Measurements from ENCODE around the gene CDK9. TPM values are rescaled to one million over a fixed set of nuclear protein-coding genes. Genes with fewer than 3 reads are reported as not detected.

Gene CDK9
- total RNA-seq, 1 donor, result 51.5 TPM

DNA sequence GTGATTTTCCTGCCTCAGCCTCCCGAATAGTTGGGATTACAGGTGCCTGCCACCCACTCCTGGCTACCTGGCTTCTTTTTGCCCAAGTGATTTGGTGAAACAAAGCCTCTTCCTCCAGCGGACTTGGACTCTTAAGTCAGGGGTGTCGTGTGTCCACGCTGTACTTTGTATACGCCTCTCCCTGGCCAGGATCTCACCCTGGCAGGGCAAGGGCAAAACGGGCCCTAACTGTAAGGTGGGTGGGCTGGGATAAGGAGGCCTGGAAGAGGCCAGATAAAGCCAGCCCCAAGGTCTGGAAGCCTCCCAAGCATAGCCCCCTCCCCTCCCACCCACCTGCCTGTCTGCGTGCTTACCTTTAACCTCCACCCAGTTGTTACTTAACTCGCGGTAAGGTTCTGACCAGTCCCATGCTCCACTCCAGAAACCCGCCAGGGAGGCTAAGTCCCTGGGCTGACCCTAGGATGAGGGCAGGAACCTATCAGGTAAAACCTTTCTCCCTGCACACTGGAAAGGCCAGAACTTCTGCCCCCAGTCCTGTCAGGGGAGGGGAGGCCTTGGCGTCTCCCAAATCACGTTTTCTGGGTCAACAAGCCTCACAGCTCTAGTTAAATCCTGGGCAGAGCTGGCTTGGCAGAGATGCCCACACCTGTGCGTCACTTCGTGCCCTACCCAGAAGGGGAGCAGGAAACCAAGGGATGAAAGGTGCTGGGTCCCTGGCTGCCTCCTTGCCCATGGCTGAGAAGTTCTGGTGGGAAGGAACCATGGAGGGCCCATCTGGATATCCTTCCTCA is 8.4 kb downstream of the CDK9 start:
- TF ChIP-seq, protein P1, sequence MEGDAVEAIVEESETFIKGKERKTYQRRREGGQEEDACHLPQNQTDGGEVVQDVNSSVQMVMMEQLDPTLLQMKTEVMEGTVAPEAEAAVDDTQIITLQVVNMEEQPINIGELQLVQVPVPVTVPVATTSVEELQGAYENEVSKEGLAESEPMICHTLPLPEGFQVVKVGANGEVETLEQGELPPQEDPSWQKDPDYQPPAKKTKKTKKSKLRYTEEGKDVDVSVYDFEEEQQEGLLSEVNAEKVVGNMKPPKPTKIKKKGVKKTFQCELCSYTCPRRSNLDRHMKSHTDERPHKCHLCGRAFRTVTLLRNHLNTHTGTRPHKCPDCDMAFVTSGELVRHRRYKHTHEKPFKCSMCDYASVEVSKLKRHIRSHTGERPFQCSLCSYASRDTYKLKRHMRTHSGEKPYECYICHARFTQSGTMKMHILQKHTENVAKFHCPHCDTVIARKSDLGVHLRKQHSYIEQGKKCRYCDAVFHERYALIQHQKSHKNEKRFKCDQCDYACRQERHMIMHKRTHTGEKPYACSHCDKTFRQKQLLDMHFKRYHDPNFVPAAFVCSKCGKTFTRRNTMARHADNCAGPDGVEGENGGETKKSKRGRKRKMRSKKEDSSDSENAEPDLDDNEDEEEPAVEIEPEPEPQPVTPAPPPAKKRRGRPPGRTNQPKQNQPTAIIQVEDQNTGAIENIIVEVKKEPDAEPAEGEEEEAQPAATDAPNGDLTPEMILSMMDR (IDR thresholded peaks at IDR 0.05; ENCODE audit: insufficient read depth, low read length), result no peak
- no peak overlapping the region for H3K4me3 ChIP-seq (ENCODE audit: low read depth, low read length)
- DNase-seq (ENCODE audit: low read depth), result no peak

DNA sequence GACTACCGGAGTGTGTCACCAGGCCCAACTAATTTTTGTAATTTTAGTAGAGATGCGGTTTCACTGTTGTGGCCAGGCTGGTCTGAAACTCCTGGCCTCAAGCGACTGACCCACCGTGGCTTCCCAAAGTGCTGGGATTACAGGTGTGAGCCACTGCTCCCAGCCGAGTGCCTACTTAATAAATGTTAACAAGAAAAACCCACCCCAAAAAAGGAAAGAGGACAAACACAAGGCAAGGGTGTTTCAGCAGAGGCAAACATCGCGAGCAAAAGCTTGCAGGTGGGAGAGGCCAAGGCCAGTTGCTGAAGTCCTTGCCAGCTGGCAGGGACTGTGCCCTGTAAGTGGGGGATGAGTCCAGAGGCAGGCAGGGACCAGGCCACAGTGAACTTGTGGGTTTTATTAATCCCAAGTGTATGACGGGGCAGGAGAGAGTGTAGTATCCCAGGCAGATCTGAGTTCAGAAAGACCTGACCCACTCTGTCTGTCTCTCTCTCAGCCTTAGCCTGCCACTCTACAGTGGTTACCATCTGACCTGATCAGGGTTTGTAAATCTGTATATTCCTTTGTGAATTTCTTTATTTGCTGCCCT is 10.5 kb downstream of the CDK9 start:
- no peak overlapping the region for H3K4me3 ChIP-seq (ENCODE audit: low read depth, low read length)
- TF ChIP-seq, protein P1 (IDR thresholded peaks at IDR 0.05; ENCODE audit: insufficient read depth, low read length), result no peak
- DNase-seq (ENCODE audit: low read depth), result peak; percentile 52

DNA sequence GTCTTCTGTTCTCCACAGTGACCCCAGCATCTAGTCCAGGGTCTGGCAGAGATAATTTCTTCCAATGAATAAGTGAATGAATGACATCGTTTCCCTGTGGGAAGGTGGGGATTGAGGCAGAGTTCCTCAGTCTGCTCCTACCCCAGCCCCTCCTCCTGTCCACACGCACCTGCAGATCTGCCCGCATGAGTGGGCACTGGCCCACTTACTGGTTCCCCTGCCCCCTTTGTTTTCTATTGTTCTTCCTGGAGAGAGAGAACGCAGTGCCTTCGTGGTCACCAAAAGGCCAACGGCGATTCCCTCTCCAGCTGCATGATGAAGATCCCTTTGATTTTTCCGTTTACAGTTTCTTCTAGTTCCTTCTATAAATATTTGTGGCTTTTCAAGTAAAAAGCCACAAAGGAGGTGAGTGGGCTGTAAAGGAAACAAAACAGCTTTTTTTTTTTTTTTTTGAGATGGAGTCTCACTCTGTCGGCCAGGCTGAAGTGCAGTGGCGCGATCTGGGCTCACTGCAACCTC is 11.1 kb downstream of the CDK9 start:
- H3K4me3 ChIP-seq (ENCODE audit: low read depth, low read length), result no peak overlapping the region
- TF ChIP-seq, protein P1 (IDR thresholded peaks at IDR 0.05; ENCODE audit: insufficient read depth, low read length), result no peak
- DNase-seq (ENCODE audit: low read depth), result no peak

DNA sequence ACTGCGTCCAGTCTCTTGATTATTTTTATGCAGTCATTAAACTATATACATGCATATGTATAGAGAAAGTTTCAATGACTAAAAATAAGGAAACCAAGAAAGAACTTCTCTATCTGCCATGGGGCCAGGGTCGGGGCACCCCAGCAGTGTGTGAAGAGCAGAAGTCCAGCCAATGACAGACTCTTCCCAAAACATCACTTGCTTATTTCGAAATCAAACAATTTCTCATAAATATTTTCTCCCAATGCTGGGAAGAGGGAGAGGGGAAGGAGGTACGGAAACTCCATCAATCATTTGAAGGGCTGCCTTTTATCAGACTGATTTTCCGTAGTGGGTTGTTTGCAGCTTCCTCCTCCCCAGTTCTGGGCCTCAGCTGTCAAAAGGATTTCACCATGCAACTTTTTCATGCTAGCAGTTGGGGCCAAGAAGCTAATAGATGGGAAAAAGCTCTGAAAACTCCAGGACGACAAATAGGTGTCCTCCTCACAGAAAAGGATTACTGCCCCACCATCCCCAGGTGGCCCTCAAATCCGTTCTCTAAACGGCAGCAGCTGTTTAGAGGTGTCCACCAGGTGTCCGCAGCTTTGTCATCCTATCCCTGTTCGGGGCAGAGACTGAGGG is 16.2 kb downstream of the CDK9 start:
- peak; percentile 63 for DNase-seq (ENCODE audit: low read depth)
- TF ChIP-seq, protein P1 (IDR thresholded peaks at IDR 0.05; ENCODE audit: insufficient read depth, low read length), result no peak
- H3K4me3 ChIP-seq (ENCODE audit: low read depth, low read length), result peak overlapping the region; percentile 59

DNA sequence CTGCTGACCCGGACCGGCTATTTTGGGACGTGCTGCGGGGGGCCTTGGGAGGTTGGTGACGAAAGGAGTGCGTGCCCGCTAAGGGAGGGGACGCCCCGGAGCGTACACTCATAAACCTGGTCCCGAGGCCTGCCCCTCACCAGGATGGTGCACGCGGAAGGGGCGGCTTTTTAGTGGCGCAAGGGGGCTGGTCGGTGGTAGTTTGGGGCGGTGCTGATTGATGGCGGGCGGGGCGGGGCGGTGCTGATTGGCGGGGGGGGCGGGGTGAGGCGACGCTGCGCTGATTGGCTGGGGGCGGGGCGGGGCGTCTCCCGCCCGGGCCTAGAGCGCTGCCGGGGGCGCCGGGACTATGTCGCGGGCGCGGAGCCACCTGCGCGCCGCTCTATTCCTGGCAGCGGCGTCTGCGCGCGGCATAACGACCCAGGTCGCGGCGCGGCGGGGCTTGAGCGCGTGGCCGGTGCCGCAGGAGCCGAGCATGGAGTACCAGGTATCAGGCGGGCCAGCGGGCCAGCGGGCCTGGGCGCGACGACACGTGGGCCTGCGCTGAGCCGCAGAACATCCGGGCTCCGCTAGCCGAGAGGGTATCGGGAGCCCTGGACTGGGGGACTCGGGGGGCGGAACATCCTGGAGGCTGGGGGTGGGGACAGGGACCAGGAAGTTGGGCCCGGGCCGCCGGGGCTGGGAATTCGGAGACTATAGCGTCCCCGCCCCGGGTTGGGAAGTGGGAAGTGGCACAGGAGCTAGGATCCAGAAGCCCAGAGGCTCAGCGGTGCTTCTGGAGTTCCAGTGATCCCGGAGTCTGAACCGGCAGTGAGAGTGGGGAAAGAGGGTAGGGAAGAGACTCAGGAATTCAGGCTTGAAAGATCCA is 17.0 kb downstream of the CDK9 start, which contains the start of gene FPGS:
Gene FPGS, plus strand, starts transcription at position 307 of the 868 bp plus-strand sequence. Its CDS starts 43 bp downstream, at position 350.
- peak within 1 kb of the TSS; percentile 74 for H3K4me3 ChIP-seq (ENCODE audit: low read depth, low read length)
- peak; percentile 86 for DNase-seq (ENCODE audit: low read depth)
- TF ChIP-seq, protein P1 (IDR thresholded peaks at IDR 0.05; ENCODE audit: insufficient read depth, low read length), result no peak

All from fibroblast of the aortic adventitia (primary cell).